ENCODE measurements around the gene RETREG1. TPM values are rescaled to one million over a fixed set of nuclear protein-coding genes. Genes with fewer than 3 reads are reported as not detected.
"Not testable (repeated sequence)": the region's sequence is repeated elsewhere in the genome, so short reads cannot be mapped to it uniquely, and the experiment has no call there.

RETREG1 gene
- total RNA-seq (2014; rRNA removed; shearing (Covaris generic)), result 21.8 and 23.7 TPM in 2 replicates
- polyA plus RNA-seq (2014; cell fraction: nucleus; rRNA removed), result 8.9 and 15.5 TPM in 2 replicates

GRCh38 chr5:16616536-16617273 is at the start of gene RETREG1:
Gene RETREG1, minus strand, starts transcription at chr5:16616997. Its CDS starts 26 bp downstream, at chr5:16616971.
- peak; percentile 21 for DNase-seq (ENCODE audit: extremely low read depth, low read depth)

- DNase-seq (ENCODE audit: extremely low read depth, low read depth), result no peak
Observed at GRCh38 chr5:16666130-16666882, 49.5 kb upstream of the RETREG1 start.

GRCh38 chr5:16665601-16666000 is 48.8 kb upstream of the RETREG1 start:
- DNase-seq (ENCODE audit: extremely low read depth, low read depth), result no peak

- DNase-seq (ENCODE audit: extremely low read depth, low read depth), result no peak
Observed at GRCh38 chr5:16664368-16664767, 47.6 kb upstream of the RETREG1 start.

- no peak for DNase-seq (ENCODE audit: extremely low read depth, low read depth)
Observed at GRCh38 chr5:16663840-16664239, 47.0 kb upstream of the RETREG1 start.

- DNase-seq (ENCODE audit: extremely low read depth, low read depth), result no peak
Observed at GRCh38 chr5:16661713-16662112, 44.9 kb upstream of the RETREG1 start.

GRCh38 chr5:16660982-16661381 is 44.2 kb upstream of the RETREG1 start:
- no peak for DNase-seq (ENCODE audit: extremely low read depth, low read depth)

- no peak for DNase-seq (ENCODE audit: extremely low read depth, low read depth)
Observed at GRCh38 chr5:16659536-16659935, 42.7 kb upstream of the RETREG1 start.

- no peak for DNase-seq (ENCODE audit: extremely low read depth, low read depth)
Observed at GRCh38 chr5:16656561-16657191, 39.9 kb upstream of the RETREG1 start.

GRCh38 chr5:16654647-16655334 is 38.0 kb upstream of the RETREG1 start:
- DNase-seq (ENCODE audit: extremely low read depth, low read depth), result no peak

GRCh38 chr5:16648739-16649138 is 31.9 kb upstream of the RETREG1 start:
- DNase-seq (ENCODE audit: extremely low read depth, low read depth), result not testable (repeated sequence)

- DNase-seq (ENCODE audit: extremely low read depth, low read depth), result no peak
Observed at GRCh38 chr5:16644301-16644889, 27.6 kb upstream of the RETREG1 start.

GRCh38 chr5:16642867-16643266 is 26.1 kb upstream of the RETREG1 start:
- DNase-seq (ENCODE audit: extremely low read depth, low read depth), result no peak

- no peak for DNase-seq (ENCODE audit: extremely low read depth, low read depth)
Observed at GRCh38 chr5:16639206-16639605, 22.4 kb upstream of the RETREG1 start.

- DNase-seq (ENCODE audit: extremely low read depth, low read depth), result no peak
Observed at GRCh38 chr5:16628376-16628775, 11.6 kb upstream of the RETREG1 start.

- DNase-seq (ENCODE audit: extremely low read depth, low read depth), result no peak
Observed at GRCh38 chr5:16626696-16627264, 10.0 kb upstream of the RETREG1 start.

GRCh38 chr5:16625096-16625495 is 8.3 kb upstream of the RETREG1 start:
- no peak for DNase-seq (ENCODE audit: extremely low read depth, low read depth)

- no peak for DNase-seq (ENCODE audit: extremely low read depth, low read depth)
Observed at GRCh38 chr5:16619136-16619535, 2.3 kb upstream of the RETREG1 start.

GRCh38 chr5:16618138-16618897 is 1.5 kb upstream of the RETREG1 start:
- no peak for DNase-seq (ENCODE audit: extremely low read depth, low read depth)
